ENCODE measurements around the gene NCAPD3.

The NCAPD3 gene

GRCh38 chr11:134145715-134146114 lies 78.1 kb downstream of the NCAPD3 start:
- Histone ChIP-seq H3K4me1 (ENCODE audit: control insufficient read depth, insufficient read depth, low read length, unreplicated experiment) (no peaks in the 10 kb centered on the region), H2AFZ (ENCODE audit: low read length, unreplicated experiment) (no peak overlapping the region), H3K4me3 (ENCODE audit: low read depth, low read length) (no peak overlapping the region), H3K79me2 (ENCODE audit: control insufficient read depth, insufficient read depth, low read length, unreplicated experiment) (no peaks in the 10 kb centered on the region), H3K27me3 (ENCODE audit: insufficient read depth, low read length) (no peaks in the 10 kb centered on the region), H3K36me3 (ENCODE audit: insufficient read depth, low read length) (peaks cover 4% of the 10 kb centered on the region), H3K27ac (ENCODE audit: low read depth, low read length) (no peak overlapping the region)

DNA sequence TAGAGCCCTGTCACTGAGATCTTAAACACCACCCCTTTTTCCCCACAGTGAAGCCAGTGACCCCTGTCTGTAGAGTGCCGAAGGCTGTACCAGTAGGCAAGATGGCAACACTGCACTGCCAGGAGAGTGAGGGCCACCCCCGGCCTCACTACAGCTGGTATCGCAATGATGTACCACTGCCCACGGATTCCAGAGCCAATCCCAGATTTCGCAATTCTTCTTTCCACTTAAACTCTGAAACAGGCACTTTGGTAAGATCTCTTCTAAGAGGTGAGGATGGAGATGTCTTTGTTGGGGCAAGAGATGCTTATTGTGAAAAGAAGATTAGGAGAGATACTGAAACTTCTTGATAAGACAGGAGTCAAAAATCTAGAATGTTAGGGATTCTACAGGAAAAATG lies 79.0 kb downstream of the NCAPD3 start:
- Histone ChIP-seq H3K36me3 (ENCODE audit: insufficient read depth, low read length) (peaks cover 4% of the 10 kb centered on the region), H3K27ac (ENCODE audit: low read depth, low read length) (no peak overlapping the region), H3K4me3 (ENCODE audit: low read depth, low read length) (no peak overlapping the region), H3K4me1 (ENCODE audit: control insufficient read depth, insufficient read depth, low read length, unreplicated experiment) (no peaks in the 10 kb centered on the region), H3K27me3 (ENCODE audit: insufficient read depth, low read length) (no peaks in the 10 kb centered on the region), H3K79me2 (ENCODE audit: control insufficient read depth, insufficient read depth, low read length, unreplicated experiment) (no peaks in the 10 kb centered on the region), H2AFZ (ENCODE audit: low read length, unreplicated experiment) (no peak overlapping the region)

DNA sequence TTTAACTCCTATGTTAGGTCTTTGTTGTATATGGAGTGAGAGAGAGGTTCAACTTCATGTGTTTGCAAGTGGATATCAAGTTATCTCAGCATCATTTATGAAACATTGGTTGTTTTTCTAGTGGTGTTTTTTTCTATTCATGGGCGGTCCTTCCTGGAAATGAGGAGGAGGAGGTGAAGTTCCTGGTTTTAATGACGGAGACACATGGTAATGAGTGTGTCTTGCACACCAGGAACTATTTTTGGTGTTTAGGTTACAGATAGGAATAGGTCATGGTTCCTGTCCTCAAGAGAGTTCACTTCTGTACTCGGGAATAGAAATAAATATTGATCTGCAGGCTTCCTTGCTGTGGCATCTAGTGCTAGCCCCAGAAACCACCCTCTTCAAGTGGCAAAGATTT lies 80.0 kb downstream of the NCAPD3 start:
- no peaks in the 10 kb centered on the region for H3K79me2 ChIP-seq (ENCODE audit: control insufficient read depth, insufficient read depth, low read length, unreplicated experiment)
- H2AFZ ChIP-seq (ENCODE audit: low read length, unreplicated experiment) = no peak overlapping the region
- H3K27ac ChIP-seq (ENCODE audit: low read depth, low read length) = no peak overlapping the region
- H3K4me1 ChIP-seq (ENCODE audit: control insufficient read depth, insufficient read depth, low read length, unreplicated experiment) = peaks cover 4% of the 10 kb centered on the region
- H3K36me3 ChIP-seq (ENCODE audit: insufficient read depth, low read length) = peaks cover 4% of the 10 kb centered on the region
- no peak overlapping the region for H3K4me3 ChIP-seq (ENCODE audit: low read depth, low read length)
- H3K27me3 ChIP-seq (ENCODE audit: insufficient read depth, low read length) = no peaks in the 10 kb centered on the region

DNA sequence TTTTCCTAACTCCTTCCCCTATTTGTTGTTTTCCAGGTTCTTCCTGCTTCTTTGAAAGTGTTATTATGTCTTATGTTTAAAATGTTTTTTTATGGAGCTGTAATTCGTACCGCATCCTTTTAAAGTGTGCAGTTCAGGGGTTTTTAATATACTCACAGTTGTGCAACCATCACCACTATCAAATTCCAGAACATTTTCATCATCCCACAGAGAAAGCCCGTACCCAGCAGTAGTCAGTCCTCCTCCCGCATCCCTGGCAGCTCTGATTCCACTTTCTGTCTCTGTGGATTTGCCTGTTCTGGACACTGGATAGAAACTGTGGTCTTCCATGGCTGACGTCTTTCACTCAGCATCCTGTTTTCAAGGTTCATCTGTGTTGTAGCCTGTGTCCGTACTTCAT lies 81.2 kb downstream of the NCAPD3 start:
- Histone ChIP-seq H3K4me1 (ENCODE audit: control insufficient read depth, insufficient read depth, low read length, unreplicated experiment) (peaks cover 4% of the 10 kb centered on the region), H2AFZ (ENCODE audit: low read length, unreplicated experiment) (no peak overlapping the region), H3K36me3 (ENCODE audit: insufficient read depth, low read length) (peaks cover 4% of the 10 kb centered on the region), H3K79me2 (ENCODE audit: control insufficient read depth, insufficient read depth, low read length, unreplicated experiment) (no peaks in the 10 kb centered on the region), H3K27ac (ENCODE audit: low read depth, low read length) (no peak overlapping the region), H3K27me3 (ENCODE audit: insufficient read depth, low read length) (no peaks in the 10 kb centered on the region), H3K4me3 (ENCODE audit: low read depth, low read length) (no peak overlapping the region)

- peaks cover 4% of the 10 kb centered on the region for H3K36me3 ChIP-seq (ENCODE audit: insufficient read depth, low read length)
- no peaks in the 10 kb centered on the region for H3K27me3 ChIP-seq (ENCODE audit: insufficient read depth, low read length)
- no peaks in the 10 kb centered on the region for H3K79me2 ChIP-seq (ENCODE audit: control insufficient read depth, insufficient read depth, low read length, unreplicated experiment)
- H3K27ac ChIP-seq (ENCODE audit: low read depth, low read length) = no peak overlapping the region
- H3K4me1 ChIP-seq (ENCODE audit: control insufficient read depth, insufficient read depth, low read length, unreplicated experiment) = peaks cover 4% of the 10 kb centered on the region
- H2AFZ ChIP-seq (ENCODE audit: low read length, unreplicated experiment) = no peak overlapping the region
- H3K4me3 ChIP-seq (ENCODE audit: low read depth, low read length) = no peak overlapping the region
Measured at GRCh38 chr11:134140961-134141490, 82.7 kb downstream of the NCAPD3 start.

DNA sequence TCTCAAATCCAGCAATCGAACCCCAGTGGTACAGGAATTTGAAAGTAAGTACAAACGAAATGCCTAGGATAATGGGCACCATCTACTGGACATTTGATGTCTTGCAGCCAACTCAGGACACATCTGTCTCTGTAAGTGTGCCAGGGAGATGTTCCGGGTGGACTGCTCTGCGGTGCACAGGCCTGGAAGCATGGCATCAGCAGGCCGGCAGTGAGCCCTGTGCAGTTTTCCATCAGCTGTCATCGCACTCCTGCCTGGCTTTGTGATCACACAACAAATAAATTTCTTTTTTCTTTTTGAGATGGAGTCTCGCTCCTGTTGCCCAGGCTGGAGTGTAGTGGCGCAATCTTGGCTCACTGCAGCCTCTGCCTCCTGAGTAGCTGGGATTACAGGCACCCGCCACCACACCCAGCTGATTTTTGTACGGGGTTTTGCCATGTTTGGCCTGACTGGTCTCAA lies 83.9 kb downstream of the NCAPD3 start:
- Histone ChIP-seq H3K27me3 (ENCODE audit: insufficient read depth, low read length) (no peaks in the 10 kb centered on the region), H2AFZ (ENCODE audit: low read length, unreplicated experiment) (no peak overlapping the region), H3K27ac (ENCODE audit: low read depth, low read length) (no peak overlapping the region)

GRCh38 chr11:134139303-134139872 lies 84.4 kb downstream of the NCAPD3 start:
- H3K27me3 ChIP-seq (ENCODE audit: insufficient read depth, low read length) = no peaks in the 10 kb centered on the region
- 0 out of 2 replicates have a peak overlapping the region, but pooled peaks have one; percentile 16 for H3K4me3 ChIP-seq (ENCODE audit: low read depth, low read length)
- H2AFZ ChIP-seq (ENCODE audit: low read length, unreplicated experiment) = no peak overlapping the region
- no peaks in the 10 kb centered on the region for H3K36me3 ChIP-seq (ENCODE audit: insufficient read depth, low read length)
- no peak overlapping the region for H3K27ac ChIP-seq (ENCODE audit: low read depth, low read length)
- H3K79me2 ChIP-seq (ENCODE audit: control insufficient read depth, insufficient read depth, low read length, unreplicated experiment) = no peaks in the 10 kb centered on the region
- H3K4me1 ChIP-seq (ENCODE audit: control insufficient read depth, insufficient read depth, low read length, unreplicated experiment) = peaks cover 4% of the 10 kb centered on the region

More for the DNA sequence above, 83.9 kb downstream of the NCAPD3 start:
- peaks cover 4% of the 10 kb centered on the region for H3K4me1 ChIP-seq (ENCODE audit: control insufficient read depth, insufficient read depth, low read length, unreplicated experiment)
- H3K4me3 ChIP-seq (ENCODE audit: low read depth, low read length) = 0 out of 2 replicates have a peak overlapping the region, but pooled peaks have one; percentile 16
- no peaks in the 10 kb centered on the region for H3K36me3 ChIP-seq (ENCODE audit: insufficient read depth, low read length)
- H3K79me2 ChIP-seq (ENCODE audit: control insufficient read depth, insufficient read depth, low read length, unreplicated experiment) = no peaks in the 10 kb centered on the region

DNA sequence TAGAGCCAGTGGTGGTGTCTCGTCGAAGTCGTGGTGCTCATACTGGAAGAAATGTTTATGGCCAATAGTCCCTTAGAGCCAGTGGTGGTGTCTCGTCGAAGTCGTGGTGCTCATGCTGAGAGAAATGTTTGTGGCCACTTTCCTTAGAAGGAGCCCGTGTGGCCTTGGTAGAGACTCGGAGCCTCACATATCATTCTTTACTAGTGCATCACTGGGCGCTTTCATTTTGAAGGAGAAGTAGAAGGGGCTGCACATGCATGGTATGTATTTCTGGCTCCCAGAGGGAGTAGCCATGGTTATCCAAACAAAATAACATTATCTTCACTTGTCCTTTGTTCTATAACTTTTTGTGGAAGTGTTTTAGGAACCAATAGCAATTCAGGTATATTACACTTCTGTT lies 85.4 kb downstream of the NCAPD3 start:
- H3K27ac ChIP-seq (ENCODE audit: low read depth, low read length) = no peak overlapping the region
- peaks cover 4% of the 10 kb centered on the region for H3K4me1 ChIP-seq (ENCODE audit: control insufficient read depth, insufficient read depth, low read length, unreplicated experiment)
- no peak overlapping the region for H2AFZ ChIP-seq (ENCODE audit: low read length, unreplicated experiment)
- H3K27me3 ChIP-seq (ENCODE audit: insufficient read depth, low read length) = no peaks in the 10 kb centered on the region
- no peaks in the 10 kb centered on the region for H3K79me2 ChIP-seq (ENCODE audit: control insufficient read depth, insufficient read depth, low read length, unreplicated experiment)
- H3K4me3 ChIP-seq (ENCODE audit: low read depth, low read length) = no peak overlapping the region
- no peaks in the 10 kb centered on the region for H3K36me3 ChIP-seq (ENCODE audit: insufficient read depth, low read length)

GRCh38 chr11:134134167-134134566 lies 89.6 kb downstream of the NCAPD3 start:
- H2AFZ ChIP-seq (ENCODE audit: low read length, unreplicated experiment) = no peak overlapping the region
- no peaks in the 10 kb centered on the region for H3K27me3 ChIP-seq (ENCODE audit: insufficient read depth, low read length)
- H3K4me3 ChIP-seq (ENCODE audit: low read depth, low read length) = no peak overlapping the region
- H3K79me2 ChIP-seq (ENCODE audit: control insufficient read depth, insufficient read depth, low read length, unreplicated experiment) = no peaks in the 10 kb centered on the region
- no peaks in the 10 kb centered on the region for H3K4me1 ChIP-seq (ENCODE audit: control insufficient read depth, insufficient read depth, low read length, unreplicated experiment)
- no peak overlapping the region for H3K27ac ChIP-seq (ENCODE audit: low read depth, low read length)
- no peaks in the 10 kb centered on the region for H3K36me3 ChIP-seq (ENCODE audit: insufficient read depth, low read length)

DNA sequence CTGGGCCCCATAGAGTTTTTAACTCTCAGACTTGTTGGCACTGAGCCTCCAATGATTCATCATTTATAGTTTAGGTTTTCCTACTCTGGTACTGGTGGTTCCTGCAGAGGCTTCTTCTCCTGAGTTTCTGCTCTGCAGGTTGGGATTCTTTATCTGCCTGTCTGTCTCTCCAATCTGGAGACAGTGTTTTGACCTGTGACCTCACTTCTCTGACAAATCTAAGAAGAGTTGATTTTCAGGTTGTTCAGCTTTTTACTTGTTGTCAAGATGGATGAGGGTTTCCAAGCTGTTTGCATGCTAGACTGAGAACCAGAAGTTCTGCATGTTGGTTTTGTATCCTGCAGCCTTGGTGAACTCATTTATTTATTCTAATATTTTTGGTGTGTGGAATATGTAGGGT lies 91.0 kb downstream of the NCAPD3 start:
- no peaks in the 10 kb centered on the region for H3K79me2 ChIP-seq (ENCODE audit: control insufficient read depth, insufficient read depth, low read length, unreplicated experiment)
- H2AFZ ChIP-seq (ENCODE audit: low read length, unreplicated experiment) = no peak overlapping the region
- no peak overlapping the region for H3K27ac ChIP-seq (ENCODE audit: low read depth, low read length)
- no peaks in the 10 kb centered on the region for H3K27me3 ChIP-seq (ENCODE audit: insufficient read depth, low read length)
- H3K4me3 ChIP-seq (ENCODE audit: low read depth, low read length) = no peak overlapping the region
- H3K4me1 ChIP-seq (ENCODE audit: control insufficient read depth, insufficient read depth, low read length, unreplicated experiment) = no peaks in the 10 kb centered on the region
- H3K36me3 ChIP-seq (ENCODE audit: insufficient read depth, low read length) = no peaks in the 10 kb centered on the region

DNA sequence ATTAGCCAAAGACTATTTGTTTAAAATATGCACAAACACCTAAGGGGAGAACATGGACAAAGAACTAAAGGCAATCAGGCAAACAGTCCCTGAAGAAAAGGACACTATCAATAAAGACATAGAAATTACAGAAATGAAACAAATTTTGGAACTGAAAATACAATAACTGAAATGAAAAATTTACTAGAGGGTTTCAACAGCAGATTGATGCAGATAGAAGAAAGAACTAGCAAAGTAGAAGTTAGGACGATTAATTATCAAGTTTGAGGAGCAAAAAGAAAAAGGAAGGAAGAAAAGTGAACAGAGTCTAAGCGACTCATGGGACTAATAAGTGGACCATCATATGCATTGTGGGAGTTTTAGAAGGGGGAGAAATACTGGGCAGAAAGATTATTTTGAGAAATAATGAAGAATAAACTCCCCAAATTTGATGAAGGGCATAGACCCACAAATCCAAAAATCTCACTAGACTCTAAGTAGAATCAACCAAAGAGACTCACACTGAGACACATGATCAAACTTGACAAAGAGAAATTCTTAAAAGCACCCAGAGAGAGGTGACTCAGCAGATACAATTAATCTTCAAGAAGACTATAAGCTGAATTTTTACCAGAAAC lies 92.0 kb downstream of the NCAPD3 start:
- Histone ChIP-seq H2AFZ (ENCODE audit: low read length, unreplicated experiment) (no peak overlapping the region), H3K27me3 (ENCODE audit: insufficient read depth, low read length) (no peaks in the 10 kb centered on the region), H3K79me2 (ENCODE audit: control insufficient read depth, insufficient read depth, low read length, unreplicated experiment) (no peaks in the 10 kb centered on the region), H3K36me3 (ENCODE audit: insufficient read depth, low read length) (no peaks in the 10 kb centered on the region), H3K27ac (ENCODE audit: low read depth, low read length) (no peak overlapping the region), H3K4me3 (ENCODE audit: low read depth, low read length) (no peak overlapping the region), H3K4me1 (ENCODE audit: control insufficient read depth, insufficient read depth, low read length, unreplicated experiment) (peaks cover 3% of the 10 kb centered on the region)
